HEK293T (cell line): Measurements from ENCODE around the gene KRTAP10-9.

ENCODE experiments used
- ARNT ChIP-seq: fragments of 450-650 bp; IDR thresholded peaks from 2 replicates; pipeline ENCODE4 v1.6.1; 2017; ENCODE audit warnings: mild to moderate bottlenecking
- BHLHE40 ChIP-seq: fragments of 450-650 bp; IDR thresholded peaks from 2 replicates; pipeline ENCODE4 v1.6.1; 2016; ENCODE audit warnings: mild to moderate bottlenecking, moderate library complexity, borderline replicate concordance
- ELF4 ChIP-seq: fragments of 450-650 bp; IDR thresholded peaks from 2 replicates; pipeline ENCODE4 v1.6.1; 2017; ENCODE audit warnings: antibody characterized with exemption
- FOXA1 ChIP-seq: fragments of 450-650 bp; IDR thresholded peaks from 2 replicates; pipeline ENCODE4 v1.6.1; 2016; ENCODE audit warnings: mild to moderate bottlenecking
- FOXK2 ChIP-seq: fragments of 450-650 bp; IDR thresholded peaks from 2 replicates; pipeline ENCODE4 v1.6.1; 2016; ENCODE audit warnings: mild to moderate bottlenecking
- FOXM1 ChIP-seq: fragments of 450-650 bp; IDR thresholded peaks from 2 replicates; pipeline ENCODE4 v1.6.1; 2017; ENCODE audit warnings: mild to moderate bottlenecking, borderline replicate concordance
- LEF1 ChIP-seq: fragments of 450-650 bp; IDR thresholded peaks from 2 replicates; pipeline ENCODE4 v1.6.1; 2017; ENCODE audit warnings: mild to moderate bottlenecking, borderline replicate concordance
- NFRKB ChIP-seq: fragments of 450-650 bp; IDR thresholded peaks from 2 replicates; pipeline ENCODE4 v1.6.1; 2016; ENCODE audit warnings: mild to moderate bottlenecking, moderate library complexity
- PKNOX1 ChIP-seq: fragments of 450-650 bp; IDR thresholded peaks from 2 replicates; pipeline ENCODE4 v1.6.1; 2016
- SP1 ChIP-seq: fragments of 450-650 bp; IDR thresholded peaks from 2 replicates; pipeline ENCODE4 v1.6.1; 2017
- SUZ12 ChIP-seq: fragments of 450-650 bp; IDR thresholded peaks from 2 replicates; pipeline ENCODE4 v1.6.1; 2016; ENCODE audit warnings: mild to moderate bottlenecking
- TARDBP ChIP-seq: fragments of 450-650 bp; IDR thresholded peaks from 2 replicates; pipeline ENCODE4 v1.6.1; 2016
- ZNF384 ChIP-seq: fragments of 450-650 bp; IDR thresholded peaks from 2 replicates; pipeline ENCODE4 v1.6.1; 2016

- TF ChIP-seq SP1 (no peak), FOXM1 (no peak), BHLHE40 (no peak), SUZ12 (no peak), FOXK2 (no peak), ELF4 (no peak), PKNOX1 (no peak), FOXA1 (no peak), ZNF384 (no peak), LEF1 (no peak), NFRKB (no peak), TARDBP (no peak), ARNT (no peak)
Measured at GRCh38 chr21:44677881-44678280, 51.0 kb downstream of the KRTAP10-9 start.
